DOHH2 (cell line): ENCODE data around the gene VPS9D1.

Experiments used
- EZH2phosphoT487 ChIP-seq: fragments of 200-600 bp; sonication (generic); IDR thresholded peaks from 2 replicates; pipeline ENCODE4 v1.6.1; 2017; ENCODE audit warnings: borderline replicate concordance, mild to moderate bottlenecking, antibody characterized with exemption, low read length, moderate library complexity, mixed read lengths
- TF ChIP-seq, protein P1 (sequence below): fragments of 200-600 bp; sonication (generic); IDR thresholded peaks from one replicate; pipeline ENCODE4 v1.5.1; 2014; ENCODE audit warnings: antibody characterized with exemption, mild to moderate bottlenecking, low read depth, low read length; ENCODE audit not compliant: poor library complexity, severe bottlenecking

DNA sequence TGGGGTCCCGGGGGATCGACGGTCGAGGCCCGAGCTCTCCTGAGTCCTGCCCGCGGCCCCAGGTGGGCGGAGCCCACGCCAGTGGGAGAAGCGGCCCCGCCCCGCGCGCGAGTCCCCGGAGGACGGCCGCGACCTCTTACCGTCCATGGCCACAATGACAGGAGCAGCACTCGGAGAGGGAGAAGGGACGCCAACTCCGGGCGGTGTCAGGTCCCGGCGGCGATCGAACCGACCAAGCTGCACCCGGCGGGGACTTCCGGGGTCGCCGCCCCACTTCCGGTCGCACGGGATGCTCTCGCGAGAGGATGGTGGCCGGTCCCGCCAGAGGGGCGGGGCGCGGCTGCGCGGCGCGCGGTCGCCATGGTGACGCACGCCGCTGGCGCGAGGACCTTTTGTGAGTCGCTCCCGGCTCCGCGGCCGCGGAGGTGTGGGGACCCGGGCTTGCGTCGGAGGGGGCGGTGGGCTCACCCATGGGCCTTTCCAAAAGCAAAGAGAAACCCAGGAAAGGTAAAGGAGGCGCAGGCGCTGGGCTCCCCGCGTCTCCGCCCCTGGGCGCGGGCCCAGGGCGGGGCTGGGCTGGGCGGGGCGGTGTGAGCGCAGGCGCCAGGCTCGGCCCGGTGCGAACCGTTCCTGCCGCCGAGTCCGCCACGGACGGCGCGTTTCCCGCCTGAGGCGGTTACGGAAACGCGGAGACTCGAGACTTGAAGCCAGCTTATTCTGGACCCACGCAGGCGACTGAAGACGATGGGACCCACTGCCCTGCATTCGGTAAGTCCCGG, 63.1 kb downstream of the VPS9D1 start, which contains the start of the genes CHMP1A and SPATA33:
- no peak for TF ChIP-seq EZH2phosphoT487
- TF ChIP-seq, protein P1, sequence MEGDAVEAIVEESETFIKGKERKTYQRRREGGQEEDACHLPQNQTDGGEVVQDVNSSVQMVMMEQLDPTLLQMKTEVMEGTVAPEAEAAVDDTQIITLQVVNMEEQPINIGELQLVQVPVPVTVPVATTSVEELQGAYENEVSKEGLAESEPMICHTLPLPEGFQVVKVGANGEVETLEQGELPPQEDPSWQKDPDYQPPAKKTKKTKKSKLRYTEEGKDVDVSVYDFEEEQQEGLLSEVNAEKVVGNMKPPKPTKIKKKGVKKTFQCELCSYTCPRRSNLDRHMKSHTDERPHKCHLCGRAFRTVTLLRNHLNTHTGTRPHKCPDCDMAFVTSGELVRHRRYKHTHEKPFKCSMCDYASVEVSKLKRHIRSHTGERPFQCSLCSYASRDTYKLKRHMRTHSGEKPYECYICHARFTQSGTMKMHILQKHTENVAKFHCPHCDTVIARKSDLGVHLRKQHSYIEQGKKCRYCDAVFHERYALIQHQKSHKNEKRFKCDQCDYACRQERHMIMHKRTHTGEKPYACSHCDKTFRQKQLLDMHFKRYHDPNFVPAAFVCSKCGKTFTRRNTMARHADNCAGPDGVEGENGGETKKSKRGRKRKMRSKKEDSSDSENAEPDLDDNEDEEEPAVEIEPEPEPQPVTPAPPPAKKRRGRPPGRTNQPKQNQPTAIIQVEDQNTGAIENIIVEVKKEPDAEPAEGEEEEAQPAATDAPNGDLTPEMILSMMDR, result no peak
